Lower lobe of right lung (tissue), 2 donors: ENCODE results near the gene WDFY4. TPM values are rescaled to one million over a fixed set of nuclear protein-coding genes. Genes with fewer than 3 reads are reported as not detected.

Experiments used
- ATAC-seq, 2 donors: fragments of 200-7000 bp; cut with Tn5 transposase; one replicate each; pipeline ENCODE4 v1.9.1; 2020 to 2022; ENCODE audit warnings: mild to moderate bottlenecking in 2 of 2, moderate library complexity in 2 of 2
- DNase-seq: peaks from one replicate; pipeline ENCODE4 v3.0.0-alpha.2; 2020
- H3K27ac ChIP-seq: fragments of 200-600 bp; one replicate; pipeline ENCODE4 v1.8.0; 2022
- H3K27me3 ChIP-seq: fragments of 200-600 bp; one replicate; pipeline ENCODE4 v1.8.0; 2022; ENCODE audit warnings: low read depth
- H3K36me3 ChIP-seq: fragments of 200-600 bp; one replicate; pipeline ENCODE4 v1.8.0; 2022; ENCODE audit warnings: mild to moderate bottlenecking
- H3K4me1 ChIP-seq: fragments of 200-600 bp; one replicate; pipeline ENCODE4 v1.8.0; 2022
- H3K4me3 ChIP-seq: fragments of 200-600 bp; one replicate; pipeline ENCODE4 v1.8.0; 2022; ENCODE audit warnings: mild to moderate bottlenecking
- H3K9me3 ChIP-seq: fragments of 200-600 bp; one replicate; pipeline ENCODE4 v1.8.0; 2022
- CTCF ChIP-seq: fragments of 200-600 bp; IDR thresholded peaks from one replicate; pipeline ENCODE4 v1.8.0; 2022; ENCODE audit warnings: antibody characterized with exemption, mild to moderate bottlenecking
- intact Hi-C: fragments of 100-400 bp; cut with DNase I; formaldehyde crosslinking; loops from one replicate; pipeline ENCODE4 v1.11.0; 2022
- total RNA-seq: library from RNA; stranded (reverse); fragmentation: NEBNext Ultra II Directional; extraction: Animal tissue kit (Norgen Biotek cat#: 25700); gene quantifications from one replicate; pipeline ENCODE4 v1.2.1, GENCODE V29; 2021
- donor health status: DM: no; HTN: yes; CAD: no; lungs with severe emphysema.

WDFY4 gene
- total RNA-seq, 1 donor from 2014 or later = 44.4 TPM

- intact Hi-C loops = no loop called here
- H3K27me3 ChIP-seq = no peaks in the 10 kb centered on the region
- TF ChIP-seq CTCF = no peak
- ATAC-seq = no peak
- no peaks in the 10 kb centered on the region for H3K9me3 ChIP-seq
- H3K4me3 ChIP-seq = no peak overlapping the region
- no peak for DNase-seq
- H3K4me1 ChIP-seq = peaks cover 17% of the 10 kb centered on the region
- H3K36me3 ChIP-seq = no peaks in the 10 kb centered on the region
- H3K27ac ChIP-seq = no peak overlapping the region
These were observed 14.4 kb downstream of the WDFY4 start for GRCh38 chr10:48699011-48699627.

- intact Hi-C loops = no loop called here
- TF ChIP-seq CTCF = no peak
- no peaks in the 10 kb centered on the region for H3K36me3 ChIP-seq
- no peaks in the 10 kb centered on the region for H3K27me3 ChIP-seq
- H3K27ac ChIP-seq = no peak overlapping the region
- no peak for ATAC-seq
- H3K4me3 ChIP-seq = no peak overlapping the region
- DNase-seq = no peak
- H3K4me1 ChIP-seq = peaks cover 17% of the 10 kb centered on the region
- no peaks in the 10 kb centered on the region for H3K9me3 ChIP-seq
These were observed 15.4 kb downstream of the WDFY4 start for GRCh38 chr10:48700071-48700470.

DNA sequence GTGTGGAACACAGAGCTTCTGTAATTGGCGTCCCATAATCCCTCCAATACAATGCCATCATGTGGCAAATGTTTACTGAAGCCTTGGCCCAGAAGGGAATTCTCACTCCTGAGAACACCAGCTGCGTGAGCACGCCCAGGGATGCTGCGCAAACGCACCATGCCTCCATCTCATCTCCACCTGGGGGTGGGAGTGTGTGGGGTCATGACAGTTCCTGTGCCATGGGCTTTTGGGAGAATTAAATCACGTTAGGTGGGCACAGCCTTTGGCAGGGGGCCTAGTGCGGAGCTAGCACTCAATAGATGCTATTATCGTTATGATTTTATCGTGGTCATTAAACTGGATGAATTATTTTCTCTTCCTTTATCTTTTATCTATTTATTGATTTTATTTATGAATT is 15.8 kb downstream of the WDFY4 start:
- H3K4me3 ChIP-seq = no peak overlapping the region
- no peaks in the 10 kb centered on the region for H3K27me3 ChIP-seq
- H3K4me1 ChIP-seq = peaks cover 17% of the 10 kb centered on the region
- H3K27ac ChIP-seq = no peak overlapping the region
- intact Hi-C loops = no loop called here
- H3K9me3 ChIP-seq = no peaks in the 10 kb centered on the region
- no peak for TF ChIP-seq CTCF
- DNase-seq (no peak), ATAC-seq (no peak)
- no peaks in the 10 kb centered on the region for H3K36me3 ChIP-seq

DNA sequence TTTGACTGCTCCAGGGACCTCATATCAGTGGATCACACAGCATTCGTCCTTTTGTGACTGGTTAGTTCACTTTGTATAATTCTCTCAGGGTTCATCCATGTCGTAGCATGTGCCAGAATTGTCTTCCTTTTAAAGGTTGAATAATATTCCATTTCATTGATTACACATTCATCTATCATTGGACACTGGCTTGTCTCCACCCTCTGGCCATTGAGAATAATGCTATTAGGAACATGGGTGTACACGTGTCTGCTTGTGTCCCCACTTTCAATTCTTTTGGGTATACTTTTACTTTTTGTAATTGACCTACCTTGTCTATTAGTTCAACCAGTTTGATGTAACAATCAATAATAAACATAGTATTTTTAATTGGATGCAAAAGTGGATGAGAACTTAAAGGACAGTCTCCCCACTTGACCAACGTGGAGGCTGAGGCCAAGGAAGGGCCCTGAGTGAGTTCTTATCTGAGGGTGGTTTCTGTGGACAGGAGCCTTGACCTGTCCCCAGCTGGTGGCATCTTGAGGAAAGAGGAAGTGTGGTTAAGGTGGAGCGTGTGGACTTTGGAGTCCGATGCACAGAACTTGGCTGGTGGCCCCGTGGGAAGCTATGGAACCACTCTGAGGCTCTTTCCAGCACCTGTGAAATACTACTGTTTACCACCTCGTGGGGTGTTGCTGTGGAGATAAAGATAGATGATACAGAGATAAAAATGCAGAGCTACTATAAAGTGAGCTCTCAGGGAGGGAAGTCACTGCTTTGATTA is 16.6 kb downstream of the WDFY4 start:
- ATAC-seq = no peak
- Histone ChIP-seq H3K27ac (no peak overlapping the region), H3K27me3 (no peaks in the 10 kb centered on the region), H3K4me1 (peaks cover 17% of the 10 kb centered on the region), H3K36me3 (no peaks in the 10 kb centered on the region), H3K4me3 (no peak overlapping the region), H3K9me3 (no peaks in the 10 kb centered on the region)
- intact Hi-C loops = no loop called here
- no peak for DNase-seq
- no peak for TF ChIP-seq CTCF

DNA sequence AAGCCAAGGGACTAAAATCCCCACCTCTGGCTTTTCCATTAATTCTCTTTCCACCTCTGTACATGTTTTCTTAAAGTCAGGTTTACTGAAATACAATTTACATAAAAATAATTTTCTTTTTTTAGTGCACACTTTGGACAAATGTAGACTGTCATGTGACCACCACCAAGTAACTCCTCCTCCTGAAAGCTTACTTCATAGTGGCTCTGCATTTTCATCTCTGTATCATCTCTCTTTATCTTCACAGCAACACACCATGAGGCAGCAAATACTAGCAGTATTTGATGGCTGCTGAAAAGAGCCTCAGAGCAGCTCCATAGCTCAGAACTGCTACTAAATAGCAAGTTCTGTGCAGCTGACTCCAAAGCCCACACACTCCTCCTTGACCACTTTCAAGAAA is 17.3 kb downstream of the WDFY4 start:
- ATAC-seq (no peak), DNase-seq (no peak)
- no peaks in the 10 kb centered on the region for H3K27me3 ChIP-seq
- no peak overlapping the region for H3K4me3 ChIP-seq
- H3K9me3 ChIP-seq = no peaks in the 10 kb centered on the region
- intact Hi-C loops = no loop called here
- no peak for TF ChIP-seq CTCF
- no peaks in the 10 kb centered on the region for H3K36me3 ChIP-seq
- H3K4me1 ChIP-seq = peaks cover 19% of the 10 kb centered on the region
- no peak overlapping the region for H3K27ac ChIP-seq
